ENCODE data around the gene SLC22A23.

- TF ChIP-seq RAD21 (IDR thresholded peaks at IDR 0.05) (no peak), EGR1 (IDR thresholded peaks at IDR 0.05; ENCODE audit: low read depth in 2 of 2) (no peak), CTCF (IDR thresholded peaks at IDR 0.05; ENCODE audit: low read depth, low read length, missing input control) (no peak), FOXA1 (IDR thresholded peaks at IDR 0.05) (no peak), YY1 (IDR thresholded peaks at IDR 0.05) (no peak), GABPA (IDR thresholded peaks at IDR 0.05 in 1 of 2, conservative IDR thresholded peaks at IDR 0.05 in 1 of 2) (no peak), SP1 (IDR thresholded peaks at IDR 0.05) (no peak), RXRA (IDR thresholded peaks at IDR 0.05) (no peak), JUND (IDR thresholded peaks at IDR 0.05) (no peak), TAF1 (conservative IDR thresholded peaks at IDR 0.05) (no peak), ATF3 (IDR thresholded peaks at IDR 0.05) (no peak)
- TF ChIP-seq, protein P1, sequence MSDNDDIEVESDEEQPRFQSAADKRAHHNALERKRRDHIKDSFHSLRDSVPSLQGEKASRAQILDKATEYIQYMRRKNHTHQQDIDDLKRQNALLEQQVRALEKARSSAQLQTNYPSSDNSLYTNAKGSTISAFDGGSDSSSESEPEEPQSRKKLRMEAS (IDR thresholded peaks at IDR 0.05) = no peak
- TF ChIP-seq, protein P2, sequence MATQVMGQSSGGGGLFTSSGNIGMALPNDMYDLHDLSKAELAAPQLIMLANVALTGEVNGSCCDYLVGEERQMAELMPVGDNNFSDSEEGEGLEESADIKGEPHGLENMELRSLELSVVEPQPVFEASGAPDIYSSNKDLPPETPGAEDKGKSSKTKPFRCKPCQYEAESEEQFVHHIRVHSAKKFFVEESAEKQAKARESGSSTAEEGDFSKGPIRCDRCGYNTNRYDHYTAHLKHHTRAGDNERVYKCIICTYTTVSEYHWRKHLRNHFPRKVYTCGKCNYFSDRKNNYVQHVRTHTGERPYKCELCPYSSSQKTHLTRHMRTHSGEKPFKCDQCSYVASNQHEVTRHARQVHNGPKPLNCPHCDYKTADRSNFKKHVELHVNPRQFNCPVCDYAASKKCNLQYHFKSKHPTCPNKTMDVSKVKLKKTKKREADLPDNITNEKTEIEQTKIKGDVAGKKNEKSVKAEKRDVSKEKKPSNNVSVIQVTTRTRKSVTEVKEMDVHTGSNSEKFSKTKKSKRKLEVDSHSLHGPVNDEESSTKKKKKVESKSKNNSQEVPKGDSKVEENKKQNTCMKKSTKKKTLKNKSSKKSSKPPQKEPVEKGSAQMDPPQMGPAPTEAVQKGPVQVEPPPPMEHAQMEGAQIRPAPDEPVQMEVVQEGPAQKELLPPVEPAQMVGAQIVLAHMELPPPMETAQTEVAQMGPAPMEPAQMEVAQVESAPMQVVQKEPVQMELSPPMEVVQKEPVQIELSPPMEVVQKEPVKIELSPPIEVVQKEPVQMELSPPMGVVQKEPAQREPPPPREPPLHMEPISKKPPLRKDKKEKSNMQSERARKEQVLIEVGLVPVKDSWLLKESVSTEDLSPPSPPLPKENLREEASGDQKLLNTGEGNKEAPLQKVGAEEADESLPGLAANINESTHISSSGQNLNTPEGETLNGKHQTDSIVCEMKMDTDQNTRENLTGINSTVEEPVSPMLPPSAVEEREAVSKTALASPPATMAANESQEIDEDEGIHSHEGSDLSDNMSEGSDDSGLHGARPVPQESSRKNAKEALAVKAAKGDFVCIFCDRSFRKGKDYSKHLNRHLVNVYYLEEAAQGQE (IDR thresholded peaks at IDR 0.05) = no peak
Measured at GRCh38 chr6:3350252-3350796, 106.5 kb downstream of the SLC22A23 start.
